Endothelial cell (in vitro differentiated cells): ENCODE measurements around the gene HIVEP1. TPM values are rescaled to one million over a fixed set of nuclear protein-coding genes. Genes with fewer than 3 reads are reported as not detected.

ENCODE experiments used
- DNase-seq: peaks from one replicate; pipeline ENCODE4 v3.0.0; 2021; ENCODE audit warnings: low spot score
- H3K27ac Mint-ChIP-seq: one replicate; pipeline ENCODE4 v1.8.0; 2021; ENCODE audit warnings: mixed read lengths, inconsistent platforms; ENCODE audit not compliant: unreplicated experiment
- H3K27me3 Mint-ChIP-seq: one replicate; pipeline ENCODE4 v1.8.0; 2021; ENCODE audit warnings: mild to moderate bottlenecking, moderate library complexity, mixed read lengths, inconsistent platforms; ENCODE audit not compliant: unreplicated experiment
- H3K36me3 Mint-ChIP-seq: one replicate; pipeline ENCODE4 v1.8.0; 2021; ENCODE audit warnings: mild to moderate bottlenecking, low read depth, mixed read lengths, inconsistent platforms; ENCODE audit not compliant: unreplicated experiment
- H3K4me1 Mint-ChIP-seq: one replicate; pipeline ENCODE4 v1.8.0; 2021; ENCODE audit warnings: mild to moderate bottlenecking, mixed read lengths, inconsistent platforms; ENCODE audit not compliant: unreplicated experiment
- H3K4me3 Mint-ChIP-seq: one replicate; pipeline ENCODE4 v1.8.0; 2021; ENCODE audit warnings: mild to moderate bottlenecking, mixed read lengths, inconsistent platforms; ENCODE audit not compliant: unreplicated experiment
- H3K9me3 Mint-ChIP-seq: one replicate; pipeline ENCODE4 v1.8.0; 2021; ENCODE audit warnings: mixed read lengths, inconsistent platforms; ENCODE audit not compliant: unreplicated experiment
- CTCF ChIP-seq: fragments of 200-600 bp; sonication (generic); IDR thresholded peaks from one replicate; pipeline ENCODE4 v1.5.0; 2021; ENCODE audit warnings: antibody characterized with exemption; ENCODE audit not compliant: unreplicated experiment
- total RNA-seq: library from RNA; stranded (reverse); fragmentation: NEBNext Ultra II Directional; extraction: Animal tissue kit (Norgen Biotek cat#: 25700); gene quantifications from one replicate; pipeline ENCODE4 v1.2.1, GENCODE V29; 2021; ENCODE audit not compliant: unreplicated experiment

Gene HIVEP1
- total RNA-seq, 1 donor from 2014 or later = 19.0 TPM

GRCh38 chr6:12160326-12160725 is 148.2 kb downstream of the HIVEP1 start:
- no peaks in the 10 kb centered on the region for H3K9me3 Mint-ChIP-seq
- H3K27ac Mint-ChIP-seq = no peak overlapping the region
- H3K4me1 Mint-ChIP-seq = peaks cover 6% of the 10 kb centered on the region
- DNase-seq = no peak
- peaks cover 12% of the 10 kb centered on the region for H3K36me3 Mint-ChIP-seq
- no peak overlapping the region for H3K4me3 Mint-ChIP-seq
- no peak for TF ChIP-seq CTCF
- H3K27me3 Mint-ChIP-seq = no peaks in the 10 kb centered on the region

DNA sequence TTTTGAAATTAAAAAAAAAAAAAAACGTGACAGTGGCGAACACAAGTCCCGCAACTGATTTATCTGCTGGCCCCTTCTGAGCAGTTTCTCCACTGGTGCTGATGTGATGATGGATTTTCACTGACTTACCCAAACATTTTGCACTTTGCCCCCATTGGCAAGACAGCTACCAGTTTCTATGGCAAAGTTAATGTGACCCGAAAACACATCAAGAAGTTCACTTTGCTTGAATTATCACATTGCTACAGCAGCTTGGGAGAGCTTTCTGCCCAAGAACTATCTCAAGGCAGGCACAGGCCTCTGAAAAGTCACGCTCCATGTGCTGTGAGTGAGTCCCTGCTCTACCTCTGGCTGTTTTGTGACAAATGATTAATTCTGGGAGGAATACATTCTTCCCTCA is 150.1 kb downstream of the HIVEP1 start:
- no peaks in the 10 kb centered on the region for H3K9me3 Mint-ChIP-seq
- no peaks in the 10 kb centered on the region for H3K27me3 Mint-ChIP-seq
- peaks cover 12% of the 10 kb centered on the region for H3K36me3 Mint-ChIP-seq
- H3K4me3 Mint-ChIP-seq = no peak overlapping the region
- DNase-seq = no peak
- no peak overlapping the region for H3K27ac Mint-ChIP-seq
- peaks cover 6% of the 10 kb centered on the region for H3K4me1 Mint-ChIP-seq
- TF ChIP-seq CTCF = no peak

DNA sequence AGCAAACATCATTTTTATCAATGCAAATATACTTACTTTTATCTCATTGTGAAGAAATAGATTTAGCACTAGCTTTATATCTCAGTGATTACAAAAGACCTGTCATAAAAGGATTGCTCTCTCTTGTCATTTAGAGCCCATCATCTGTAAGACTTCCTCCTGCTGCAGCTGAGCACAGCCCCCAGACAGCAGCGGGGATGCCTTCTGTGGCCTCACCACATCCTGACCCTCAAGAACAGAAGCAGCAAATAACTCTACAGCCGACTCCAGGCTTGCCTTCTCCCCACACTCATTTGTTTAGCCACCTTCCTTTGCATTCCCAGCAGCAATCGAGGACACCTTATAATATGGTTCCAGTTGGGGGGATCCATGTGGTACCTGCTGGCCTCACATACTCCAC is 151.0 kb downstream of the HIVEP1 start:
- H3K4me1 Mint-ChIP-seq = peaks cover 3% of the 10 kb centered on the region

DNA sequence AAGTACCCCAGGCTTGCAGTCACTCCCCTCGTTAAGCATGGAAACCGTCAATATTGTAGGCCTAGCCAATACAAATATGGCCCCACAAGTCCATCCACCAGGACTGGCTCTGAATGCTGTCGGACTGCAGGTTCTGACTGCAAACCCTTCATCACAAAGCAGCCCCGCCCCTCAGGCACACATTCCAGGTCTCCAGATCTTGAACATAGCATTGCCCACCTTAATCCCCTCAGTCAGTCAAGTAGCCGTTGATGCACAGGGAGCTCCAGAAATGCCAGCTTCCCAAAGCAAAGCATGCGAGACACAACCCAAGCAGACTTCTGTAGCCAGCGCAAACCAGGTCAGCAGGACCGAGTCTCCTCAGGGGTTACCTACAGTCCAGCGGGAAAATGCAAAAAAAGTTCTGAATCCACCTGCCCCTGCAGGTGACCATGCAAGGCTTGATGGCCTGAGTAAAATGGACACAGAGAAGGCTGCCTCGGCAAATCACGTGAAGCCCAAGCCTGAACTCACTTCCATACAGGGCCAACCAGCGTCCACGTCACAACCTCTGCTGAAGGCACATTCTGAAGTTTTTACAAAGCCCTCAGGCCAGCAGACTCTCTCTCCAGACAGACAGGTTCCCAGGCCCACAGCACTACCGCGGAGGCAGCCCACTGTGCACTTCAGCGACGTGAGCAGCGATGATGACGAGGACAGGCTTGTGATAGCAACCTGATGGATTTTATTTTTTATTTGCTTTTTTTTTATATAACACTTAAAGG is 151.8 kb downstream of the HIVEP1 start:
- H3K4me3 Mint-ChIP-seq = no peak overlapping the region
- no peak for DNase-seq
- TF ChIP-seq CTCF = no peak
- no peak overlapping the region for H3K27ac Mint-ChIP-seq
- no peaks in the 10 kb centered on the region for H3K27me3 Mint-ChIP-seq
- H3K36me3 Mint-ChIP-seq = peaks cover 12% of the 10 kb centered on the region
- H3K4me1 Mint-ChIP-seq = no peaks in the 10 kb centered on the region
- no peaks in the 10 kb centered on the region for H3K9me3 Mint-ChIP-seq

More for the DNA sequence above, 151.0 kb downstream of the HIVEP1 start:
- TF ChIP-seq CTCF = no peak
- Mint-ChIP-seq H3K36me3 (peaks cover 12% of the 10 kb centered on the region), H3K4me3 (no peak overlapping the region), H3K27me3 (no peaks in the 10 kb centered on the region), H3K9me3 (no peaks in the 10 kb centered on the region), H3K27ac (no peak overlapping the region)
- no peak for DNase-seq

DNA sequence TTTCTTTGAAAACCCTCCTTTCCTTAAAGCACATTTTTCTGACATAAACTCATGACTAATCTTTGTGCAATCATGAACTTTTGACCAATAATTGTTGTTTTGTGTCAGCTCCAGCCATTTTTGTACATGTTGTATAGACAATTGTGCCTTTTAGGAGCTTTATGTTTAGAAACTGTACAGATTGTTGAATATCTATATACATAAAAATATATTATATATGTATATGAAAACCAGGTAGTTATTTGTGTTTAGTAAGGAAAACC is 152.3 kb downstream of the HIVEP1 start:
- DNase-seq = no peak
- Mint-ChIP-seq H3K4me3 (no peak overlapping the region), H3K36me3 (peaks cover 12% of the 10 kb centered on the region), H3K9me3 (no peaks in the 10 kb centered on the region), H3K4me1 (no peaks in the 10 kb centered on the region), H3K27ac (no peak overlapping the region), H3K27me3 (no peaks in the 10 kb centered on the region)
- TF ChIP-seq CTCF = no peak
